Keratinocyte (primary cell): ENCODE results near the gene FRMPD2. TPM values are rescaled to one million over a fixed set of nuclear protein-coding genes. Genes with fewer than 3 reads are reported as not detected.

Experiments used
- DNase-seq: peaks from one replicate; pipeline ENCODE4 v3.0.0-alpha.2; 2011; ENCODE audit warnings: low read depth, missing footprints, low spot score
- FAIRE-seq: peaks from 2 replicates; lab custom pipeline; 2011; peaks lifted over from hg19 to GRCh38; lab: Jason Lieb, UNC
- H2AFZ ChIP-seq: 2 replicates; pipeline ENCODE4 v1.6.0; 2012; ENCODE audit warnings: low read length, control low read depth, inconsistent platforms; ENCODE audit not compliant: control insufficient read depth
- H3K27ac ChIP-seq: 2 replicates; pipeline ENCODE4 v1.5.1; 2011; ENCODE audit warnings: low read length; ENCODE audit not compliant: control insufficient read depth, insufficient read depth
- H3K27me3 ChIP-seq: 3 replicates; pipeline ENCODE4 v1.6.0; 2011; ENCODE audit warnings: low read length; ENCODE audit not compliant: control insufficient read depth, insufficient read depth; ENCODE audit errors: extremely low read depth
- H3K36me3 ChIP-seq, 2 experiments: 2 replicates in 1 of 2; 3 replicates in 1 of 2; pipeline ENCODE4 v1.5.1; 2011; ENCODE audit warnings: low read length in 2 of 2, mild to moderate bottlenecking in 1 of 2; ENCODE audit not compliant: control insufficient read depth in 2 of 2, insufficient read depth in 2 of 2; ENCODE audit errors: extremely low read depth in 1 of 2
- H3K4me1 ChIP-seq: 3 replicates; pipeline ENCODE4 v1.5.1; 2011; ENCODE audit warnings: low read length; ENCODE audit not compliant: control insufficient read depth, insufficient read depth; ENCODE audit errors: extremely low read depth
- H3K4me2 ChIP-seq: 3 replicates; pipeline ENCODE4 v1.6.0; 2011; ENCODE audit warnings: low read depth, low read length; ENCODE audit not compliant: control insufficient read depth, insufficient read depth; ENCODE audit errors: extremely low read depth
- H3K4me3 ChIP-seq, 3 experiments: fragments of 200-600 bp in 1 of 3; sonication (generic) in 1 of 3; 2 replicates in 2 of 3; 3 replicates in 1 of 3; pipeline ENCODE4 v1.5.1; 2011 to 2016; ENCODE audit warnings: low read length in 3 of 3, mild to moderate bottlenecking in 3 of 3, control low read depth in 2 of 3, inconsistent platforms in 1 of 3, low read depth in 1 of 3, mixed read lengths in 1 of 3, mixed run types in 1 of 3, moderate library complexity in 1 of 3; ENCODE audit not compliant: control insufficient read depth in 2 of 3, insufficient read depth in 2 of 3; ENCODE audit errors: extremely low read depth in 1 of 3
- H3K79me2 ChIP-seq: 2 replicates; pipeline ENCODE4 v1.6.0; 2012; ENCODE audit warnings: low read length; ENCODE audit not compliant: control insufficient read depth, insufficient read depth
- H3K9ac ChIP-seq: 3 replicates; pipeline ENCODE4 v1.6.0; 2011; ENCODE audit warnings: low read length; ENCODE audit not compliant: control insufficient read depth, insufficient read depth; ENCODE audit errors: extremely low read depth
- H3K9me1 ChIP-seq: 3 replicates; pipeline ENCODE4 v1.6.0; 2011; ENCODE audit warnings: low read length; ENCODE audit not compliant: control insufficient read depth, insufficient read depth; ENCODE audit errors: extremely low read depth
- H3K9me3 ChIP-seq: 2 replicates; pipeline ENCODE4 v1.5.1; 2012; ENCODE audit warnings: low read depth, low read length; ENCODE audit not compliant: control insufficient read depth
- H4K20me1 ChIP-seq: 3 replicates; pipeline ENCODE4 v1.6.0; 2011; ENCODE audit warnings: low read length; ENCODE audit not compliant: control insufficient read depth, insufficient read depth; ENCODE audit errors: extremely low read depth
- EZH2 ChIP-seq: IDR thresholded peaks from one replicate; pipeline ENCODE4 v1.6.1; 2012; ENCODE audit warnings: inconsistent platforms, mild to moderate bottlenecking, low read length, moderate library complexity
- dilution Hi-C: fragments of 300-500 bp; cut with MboI; formaldehyde crosslinking; loops from one replicate; pipeline ENCODE4 v1.7.0; 2020; ENCODE audit warnings: low sequenced_read_pairs; ENCODE audit not compliant: extremely low pct_ligation_motif_present
- polyA plus RNA-seq, 5 experiments: library from polyadenylated mRNA; depleted of rRNA in 3 of 5; stranded (reverse) in 3 of 5; stranded (forward) in 1 of 5; unstranded in 1 of 5; fragments of >200 nt; gene quantifications; 1 replicate in 1 of 5; 2 replicates in 3 of 5; 3 replicates in 1 of 5; pipeline versions ENCODE4 v1.2.1 to v1.2.3, GENCODE V29; 2011 to 2012; ENCODE audit warnings: missing spikeins in 2 of 5, low read depth in 1 of 5, low replicate concordance in 1 of 5
- TF ChIP-seq, protein P1 (sequence below), 3 experiments: IDR thresholded peaks in 1 of 3; conservative IDR thresholded peaks in 1 of 3; optimal IDR thresholded peaks in 1 of 3; 2 replicates in 2 of 3; 3 replicates in 1 of 3; pipeline versions ENCODE3 to v1.5.1; 2011; ENCODE audit warnings: low read length in 3 of 3, mild to moderate bottlenecking in 3 of 3, moderate library complexity in 2 of 3, control low read depth in 1 of 3, inconsistent platforms in 1 of 3; ENCODE audit not compliant: insufficient read depth in 2 of 3; ENCODE audit errors: extremely low read depth in 1 of 3

Gene FRMPD2
- polyA plus RNA-seq, 1 donor (not counting 4 experiments of a cell fraction or from before 2014, with no cell fraction given) = not detected

- no peaks in the 10 kb centered on the region for H3K9me3 ChIP-seq
- no peaks in the 10 kb centered on the region for H4K20me1 ChIP-seq
- dilution Hi-C loops = no loop called here
- no peaks in the 10 kb centered on the region for H3K36me3 ChIP-seq
- peaks cover 2% of the 10 kb centered on the region for H3K9me1 ChIP-seq
- no peak overlapping the region for H3K4me2 ChIP-seq
- no peak overlapping the region for H3K27ac ChIP-seq
- H2AFZ ChIP-seq = no peak overlapping the region
- peaks cover 17% of the 10 kb centered on the region for H3K4me1 ChIP-seq
- FAIRE-seq (no peak), DNase-seq (no peak)
- no peak overlapping the region for H3K9ac ChIP-seq
- no peak for TF ChIP-seq EZH2
- TF ChIP-seq, protein P1, sequence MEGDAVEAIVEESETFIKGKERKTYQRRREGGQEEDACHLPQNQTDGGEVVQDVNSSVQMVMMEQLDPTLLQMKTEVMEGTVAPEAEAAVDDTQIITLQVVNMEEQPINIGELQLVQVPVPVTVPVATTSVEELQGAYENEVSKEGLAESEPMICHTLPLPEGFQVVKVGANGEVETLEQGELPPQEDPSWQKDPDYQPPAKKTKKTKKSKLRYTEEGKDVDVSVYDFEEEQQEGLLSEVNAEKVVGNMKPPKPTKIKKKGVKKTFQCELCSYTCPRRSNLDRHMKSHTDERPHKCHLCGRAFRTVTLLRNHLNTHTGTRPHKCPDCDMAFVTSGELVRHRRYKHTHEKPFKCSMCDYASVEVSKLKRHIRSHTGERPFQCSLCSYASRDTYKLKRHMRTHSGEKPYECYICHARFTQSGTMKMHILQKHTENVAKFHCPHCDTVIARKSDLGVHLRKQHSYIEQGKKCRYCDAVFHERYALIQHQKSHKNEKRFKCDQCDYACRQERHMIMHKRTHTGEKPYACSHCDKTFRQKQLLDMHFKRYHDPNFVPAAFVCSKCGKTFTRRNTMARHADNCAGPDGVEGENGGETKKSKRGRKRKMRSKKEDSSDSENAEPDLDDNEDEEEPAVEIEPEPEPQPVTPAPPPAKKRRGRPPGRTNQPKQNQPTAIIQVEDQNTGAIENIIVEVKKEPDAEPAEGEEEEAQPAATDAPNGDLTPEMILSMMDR (optimal IDR thresholded peaks at IDR 0.05 in 1 of 3, IDR thresholded peaks at IDR 0.05 in 1 of 3, conservative IDR thresholded peaks at IDR 0.05 in 1 of 3; ENCODE audit: extremely low read depth in 1 of 3, insufficient read depth in 2 of 3, low read length in 3 of 3) = no peak
- no peaks in the 10 kb centered on the region for H3K27me3 ChIP-seq
- H3K4me3 ChIP-seq = no peak overlapping the region
- no peaks in the 10 kb centered on the region for H3K79me2 ChIP-seq
These were observed 26.8 kb downstream of the FRMPD2 start for GRCh38 chr10:48247680-48248079.

DNA sequence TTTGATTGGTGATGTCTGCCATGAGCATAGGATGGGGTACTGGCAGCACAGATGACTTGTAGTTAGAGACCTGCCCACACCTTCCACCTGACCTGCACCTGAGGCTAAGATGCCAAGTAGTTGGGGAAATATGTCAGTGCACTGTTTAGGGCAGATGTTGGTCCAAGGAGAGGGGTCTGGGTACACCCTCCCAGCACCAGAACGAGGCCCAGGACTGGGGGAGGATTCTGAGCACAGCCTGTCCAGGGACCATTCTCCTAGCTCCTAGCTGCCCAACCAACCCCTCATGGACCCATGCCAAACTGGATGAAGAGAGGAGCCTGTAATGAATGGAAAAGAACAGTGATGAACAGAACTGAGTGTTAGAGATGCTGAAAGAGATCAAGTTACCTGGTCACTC is 28.0 kb downstream of the FRMPD2 start:
- no peaks in the 10 kb centered on the region for H3K79me2 ChIP-seq
- H3K9me3 ChIP-seq = no peaks in the 10 kb centered on the region
- no peak overlapping the region for H3K4me3 ChIP-seq
- H3K9me1 ChIP-seq = peaks cover under 1% of the 10 kb centered on the region
- TF ChIP-seq, protein P1 (optimal IDR thresholded peaks at IDR 0.05 in 1 of 3, IDR thresholded peaks at IDR 0.05 in 1 of 3, conservative IDR thresholded peaks at IDR 0.05 in 1 of 3; ENCODE audit: extremely low read depth in 1 of 3, insufficient read depth in 2 of 3, low read length in 3 of 3) = no peak
- no peak for TF ChIP-seq EZH2
- H3K4me1 ChIP-seq = peaks cover 5% of the 10 kb centered on the region
- H3K9ac ChIP-seq = no peak overlapping the region
- H3K27ac ChIP-seq = no peak overlapping the region
- DNase-seq (no peak), FAIRE-seq (no peak)
- dilution Hi-C loops = no loop called here
- H3K36me3 ChIP-seq = no peaks in the 10 kb centered on the region
- H4K20me1 ChIP-seq = no peaks in the 10 kb centered on the region
- no peaks in the 10 kb centered on the region for H3K27me3 ChIP-seq
- no peak overlapping the region for H3K4me2 ChIP-seq
- no peak overlapping the region for H2AFZ ChIP-seq
